Activated T-cell treated with anti-CD3 and anti-CD28 coated beads, Interleukin-2, amount 50 U/mL, for 24 hours (primary cell): ENCODE measurements around the gene KRT7.

ENCODE experiments used
- DNase-seq: peaks from one replicate; pipeline ENCODE4 v3.0.0-alpha.2; 2020
- H3K27ac Mint-ChIP-seq: 2 replicates; pipeline ENCODE4 v1.8.0; 2020; ENCODE audit warnings: mild to moderate bottlenecking, mixed read lengths
- H3K27me3 Mint-ChIP-seq: 2 replicates; pipeline ENCODE4 v1.8.0; 2020; ENCODE audit warnings: mixed read lengths
- H3K36me3 Mint-ChIP-seq: 2 replicates; pipeline ENCODE4 v1.8.0; 2020; ENCODE audit warnings: low read depth, mixed read lengths
- H3K4me1 Mint-ChIP-seq: 2 replicates; pipeline ENCODE4 v1.8.0; 2020; ENCODE audit warnings: low read depth, mixed read lengths
- H3K4me3 Mint-ChIP-seq: 2 replicates; pipeline ENCODE4 v1.8.0; 2020; ENCODE audit warnings: mild to moderate bottlenecking, moderate library complexity, mixed read lengths
- H3K9me3 Mint-ChIP-seq: 2 replicates; pipeline ENCODE4 v1.8.0; 2020; ENCODE audit warnings: mixed read lengths

KRT7 gene

DNA sequence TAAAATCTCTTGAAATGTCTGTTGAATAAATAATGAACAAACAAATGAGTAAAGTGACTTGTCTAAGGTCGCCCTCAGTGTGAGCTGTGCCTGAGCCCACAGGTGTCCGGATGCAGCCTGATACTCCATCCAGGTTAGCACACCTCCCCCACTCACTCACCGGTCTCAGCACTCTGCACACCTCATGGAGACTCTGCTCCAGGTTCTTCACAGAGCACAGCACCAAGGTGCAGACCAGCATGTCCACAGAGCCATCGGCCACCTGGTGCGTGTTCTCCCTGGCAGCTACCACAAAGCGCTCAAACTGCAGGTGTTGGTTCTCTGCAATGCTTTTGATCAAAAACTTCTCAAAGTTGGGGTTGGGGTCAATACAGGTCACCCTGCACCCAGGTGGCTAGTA is 4.1 kb upstream of the KRT7 start:
- no peak overlapping the region for H3K4me3 Mint-ChIP-seq
- H3K9me3 Mint-ChIP-seq = no peaks in the 10 kb centered on the region

DNA sequence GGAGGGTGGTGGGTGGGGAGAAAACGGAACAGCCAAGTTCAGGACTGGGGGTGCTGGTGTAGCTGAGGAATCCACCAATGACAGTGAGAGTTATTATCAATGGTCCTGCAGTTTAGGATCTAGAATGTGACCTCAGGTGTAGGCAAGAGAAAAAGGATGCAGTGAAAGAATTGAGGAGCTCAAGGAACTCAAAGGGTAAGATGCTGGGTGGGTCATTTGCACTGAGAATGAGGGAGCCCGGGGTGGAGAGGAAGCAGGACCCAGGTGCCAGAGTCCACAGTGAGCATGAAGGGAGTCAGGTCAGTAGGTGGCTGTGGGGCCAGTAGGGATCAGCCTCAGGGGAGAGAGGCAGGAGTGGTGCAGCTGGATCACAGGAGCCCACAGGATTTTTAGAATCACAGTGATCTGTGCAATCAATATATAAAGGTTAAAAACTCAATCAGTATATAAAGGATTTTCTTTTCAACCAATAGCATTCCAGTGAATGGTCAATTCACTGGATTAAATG is 3.2 kb upstream of the KRT7 start:
- Mint-ChIP-seq H3K4me3 (no peak overlapping the region), H3K27me3 (peaks cover 63% of the 10 kb centered on the region), H3K27ac (no peak overlapping the region), H3K36me3 (no peaks in the 10 kb centered on the region), H3K9me3 (no peaks in the 10 kb centered on the region), H3K4me1 (peaks cover 3% of the 10 kb centered on the region)
- no peak for DNase-seq

More for the DNA sequence above, 4.1 kb upstream of the KRT7 start:
- H3K27ac Mint-ChIP-seq = no peak overlapping the region
- no peaks in the 10 kb centered on the region for H3K36me3 Mint-ChIP-seq
- no peak for DNase-seq
- peaks cover 56% of the 10 kb centered on the region for H3K27me3 Mint-ChIP-seq
- peaks cover 5% of the 10 kb centered on the region for H3K4me1 Mint-ChIP-seq

DNA sequence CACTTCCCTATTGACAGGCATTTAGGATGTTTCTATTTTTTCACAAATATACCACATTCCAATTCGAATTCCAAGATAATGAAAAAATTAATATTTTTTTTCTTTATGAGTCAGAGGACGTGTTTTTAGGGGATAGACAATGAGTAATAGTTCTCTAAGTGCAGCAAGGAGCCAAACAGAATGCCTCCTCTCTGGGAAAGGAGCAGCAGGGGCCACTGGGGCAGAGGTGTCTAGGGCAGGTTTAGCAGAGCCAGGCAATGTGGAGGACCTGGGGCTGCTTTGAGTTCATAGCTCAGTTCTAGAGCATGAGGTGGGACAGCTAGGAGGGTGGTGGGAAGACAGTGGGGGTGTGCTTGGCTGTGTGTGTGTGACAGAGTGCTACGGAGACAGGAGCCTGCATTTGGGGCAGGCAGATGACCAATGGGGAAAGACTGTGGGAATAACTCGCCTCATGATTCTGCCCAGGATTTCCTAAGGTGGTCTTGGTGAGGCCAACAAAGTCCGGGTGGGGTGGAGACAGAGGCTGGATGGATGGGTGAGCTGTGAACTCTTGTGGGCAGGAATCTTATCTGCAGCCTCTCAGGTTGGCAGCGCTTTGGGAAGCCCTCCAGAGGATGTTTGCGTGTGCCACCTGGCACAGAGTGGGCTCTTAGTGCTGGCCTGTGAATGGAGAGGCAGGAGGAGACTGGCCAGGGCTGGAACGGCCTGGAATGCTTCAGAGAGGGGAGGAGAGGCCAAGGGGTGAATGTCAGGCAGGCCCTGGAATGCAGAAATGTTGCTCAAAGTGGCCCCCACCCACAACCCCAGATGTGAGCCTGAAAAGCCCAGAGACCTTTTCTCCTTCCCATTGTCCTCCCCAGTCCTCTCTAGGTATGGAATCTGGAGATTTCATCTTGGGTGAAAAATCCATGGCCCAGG is 2.4 kb upstream of the KRT7 start:
- no peak for DNase-seq
- Mint-ChIP-seq H3K36me3 (no peaks in the 10 kb centered on the region), H3K9me3 (no peaks in the 10 kb centered on the region), H3K4me3 (no peak overlapping the region), H3K4me1 (peaks cover 3% of the 10 kb centered on the region), H3K27me3 (peaks cover 67% of the 10 kb centered on the region), H3K27ac (no peak overlapping the region)

DNA sequence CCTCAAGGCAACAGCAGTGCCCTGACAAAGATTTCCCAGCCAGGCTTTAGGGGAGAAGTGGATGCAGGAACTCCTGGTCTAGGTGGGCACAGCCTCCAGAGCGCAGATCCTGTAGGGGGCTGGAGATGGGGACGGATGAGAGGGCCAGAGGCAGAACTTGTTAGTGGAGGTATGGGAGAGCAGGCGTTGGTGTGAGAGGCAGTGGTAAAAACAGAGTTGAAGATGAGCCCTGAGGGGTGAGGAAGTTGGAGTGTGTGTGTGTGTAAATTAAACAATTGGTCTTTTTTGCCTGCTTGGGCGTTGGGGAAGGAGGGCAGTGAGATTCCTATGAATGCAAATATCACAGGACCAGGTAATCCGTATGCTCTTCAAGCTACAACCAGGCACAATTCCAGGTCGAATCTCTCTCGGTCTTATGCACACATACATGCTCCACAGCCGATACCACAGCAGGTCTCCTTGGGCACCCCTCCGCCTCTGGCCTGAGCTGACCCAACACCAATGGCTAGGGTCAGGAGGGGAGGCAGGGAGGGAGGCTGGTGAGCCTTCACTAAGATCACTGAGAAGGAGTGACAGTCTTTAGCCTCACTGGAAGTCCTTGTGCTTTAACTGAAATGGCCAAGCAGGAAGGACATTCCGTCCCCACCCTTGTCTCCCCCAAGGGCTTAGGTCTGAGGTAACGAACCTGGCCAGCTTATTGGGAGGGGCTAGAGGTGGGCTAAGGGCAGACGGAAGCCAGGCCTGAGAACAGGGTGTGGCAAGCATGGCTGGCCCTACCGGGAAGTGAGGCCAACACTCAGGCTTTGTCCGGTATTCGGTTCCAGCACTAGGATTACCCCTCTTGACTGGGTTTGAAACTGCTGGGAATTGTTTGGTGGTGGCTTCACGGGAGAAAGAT is 1.5 kb upstream of the KRT7 start:
- peaks cover 3% of the 10 kb centered on the region for H3K4me1 Mint-ChIP-seq
- DNase-seq = no peak
- H3K27ac Mint-ChIP-seq = no peak overlapping the region
- H3K4me3 Mint-ChIP-seq = no peak overlapping the region
- H3K9me3 Mint-ChIP-seq = no peaks in the 10 kb centered on the region
- no peaks in the 10 kb centered on the region for H3K36me3 Mint-ChIP-seq
- H3K27me3 Mint-ChIP-seq = peaks cover 69% of the 10 kb centered on the region

DNA sequence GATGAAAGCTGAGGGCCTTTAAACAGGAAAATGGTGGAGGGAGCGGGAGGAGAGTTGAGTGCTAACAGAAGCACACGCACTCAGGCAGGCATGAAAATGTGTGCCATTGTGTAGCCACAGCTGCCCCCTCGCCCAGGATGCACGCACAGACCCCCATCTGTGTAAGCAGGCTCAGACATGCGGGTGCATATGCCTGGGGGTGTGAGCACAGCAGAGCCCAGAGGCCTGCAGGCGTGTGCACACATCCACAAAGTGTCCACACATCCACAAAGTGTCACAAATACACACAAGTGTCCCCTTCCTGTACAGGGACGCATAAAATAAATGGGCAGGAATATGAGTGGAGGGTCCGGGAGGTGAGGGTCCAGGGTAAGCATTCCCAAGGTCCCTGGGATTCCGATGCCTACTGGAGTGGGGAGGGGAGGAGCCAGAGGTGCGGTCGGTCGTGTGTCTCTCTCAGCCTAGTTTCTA is 805 bp upstream of the KRT7 start:
- DNase-seq = no peak
- Mint-ChIP-seq H3K36me3 (no peaks in the 10 kb centered on the region), H3K27ac (no peak overlapping the region), H3K9me3 (no peaks in the 10 kb centered on the region), H3K4me3 (no peak overlapping the region), H3K4me1 (peaks cover 3% of the 10 kb centered on the region), H3K27me3 (peaks cover 73% of the 10 kb centered on the region)

DNA sequence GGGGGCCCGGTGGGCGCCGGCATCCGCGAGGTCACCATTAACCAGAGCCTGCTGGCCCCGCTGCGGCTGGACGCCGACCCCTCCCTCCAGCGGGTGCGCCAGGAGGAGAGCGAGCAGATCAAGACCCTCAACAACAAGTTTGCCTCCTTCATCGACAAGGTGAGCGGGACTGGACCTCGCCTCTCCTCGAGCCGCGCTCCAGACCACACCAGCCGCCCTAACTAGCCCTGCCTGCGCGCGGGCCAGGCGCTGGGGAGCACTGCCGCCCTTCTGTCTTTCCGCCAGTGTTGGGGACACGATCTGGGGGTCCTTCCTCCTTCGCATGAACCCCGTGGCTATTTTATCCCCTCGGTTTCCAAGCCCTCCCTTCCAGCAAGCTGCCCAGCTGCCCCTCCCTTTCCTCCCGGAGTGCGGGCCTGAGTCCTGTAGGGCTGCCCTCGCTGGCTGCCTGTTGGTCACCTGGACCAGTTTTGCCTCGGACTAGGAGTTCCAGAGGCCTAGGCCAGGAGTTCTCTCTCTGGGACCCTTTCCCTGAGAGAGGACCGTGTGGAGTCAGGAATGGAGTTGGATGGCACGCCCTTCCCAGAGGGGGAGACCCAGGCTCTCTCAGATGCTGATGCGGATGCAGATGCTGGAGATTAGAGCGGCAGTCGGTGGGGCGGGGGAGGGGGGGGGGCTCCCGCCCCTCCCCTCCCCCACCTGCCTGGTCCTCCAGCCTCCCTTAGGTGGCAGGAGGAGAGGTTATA is 592 bp downstream of the KRT7 start:
- Mint-ChIP-seq H3K36me3 (no peaks in the 10 kb centered on the region), H3K4me3 (no peak overlapping the region), H3K27ac (no peak overlapping the region), H3K27me3 (peaks cover 70% of the 10 kb centered on the region), H3K9me3 (no peaks in the 10 kb centered on the region), H3K4me1 (peaks cover 3% of the 10 kb centered on the region)
- DNase-seq = no peak

DNA sequence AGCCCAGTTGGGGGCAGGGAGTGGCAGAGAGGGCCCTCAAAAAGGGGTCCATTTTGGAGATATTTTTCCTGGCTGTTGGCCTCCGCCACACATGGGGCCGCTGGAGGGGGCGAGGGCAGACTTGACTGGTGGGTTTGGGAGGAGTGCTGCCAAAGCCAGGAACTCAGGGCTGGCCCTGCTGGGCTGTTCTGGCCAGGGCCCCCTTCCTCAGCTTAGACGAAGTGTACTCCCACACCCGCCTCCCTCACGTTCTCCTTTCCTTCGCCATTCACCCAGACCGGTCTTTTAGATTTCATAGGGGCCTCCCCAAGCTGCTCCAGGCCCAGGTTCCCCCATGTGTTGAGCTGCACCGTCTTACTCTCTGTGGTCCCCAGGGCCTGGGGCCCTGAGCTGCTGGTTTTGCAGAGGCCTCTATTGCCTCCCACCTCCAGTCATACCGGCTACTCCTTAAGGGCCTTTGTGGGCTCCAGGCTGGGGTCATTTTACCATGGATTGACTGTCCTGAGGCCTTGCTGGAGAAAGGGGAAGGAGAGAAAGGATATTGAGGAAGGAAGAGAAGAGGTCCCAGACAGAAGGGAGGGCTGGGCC is 1.3 kb downstream of the KRT7 start:
- no peak for DNase-seq
- Mint-ChIP-seq H3K27me3 (peaks cover 65% of the 10 kb centered on the region), H3K4me3 (no peak overlapping the region), H3K9me3 (no peaks in the 10 kb centered on the region), H3K4me1 (peaks cover 3% of the 10 kb centered on the region), H3K27ac (no peak overlapping the region), H3K36me3 (no peaks in the 10 kb centered on the region)

DNA sequence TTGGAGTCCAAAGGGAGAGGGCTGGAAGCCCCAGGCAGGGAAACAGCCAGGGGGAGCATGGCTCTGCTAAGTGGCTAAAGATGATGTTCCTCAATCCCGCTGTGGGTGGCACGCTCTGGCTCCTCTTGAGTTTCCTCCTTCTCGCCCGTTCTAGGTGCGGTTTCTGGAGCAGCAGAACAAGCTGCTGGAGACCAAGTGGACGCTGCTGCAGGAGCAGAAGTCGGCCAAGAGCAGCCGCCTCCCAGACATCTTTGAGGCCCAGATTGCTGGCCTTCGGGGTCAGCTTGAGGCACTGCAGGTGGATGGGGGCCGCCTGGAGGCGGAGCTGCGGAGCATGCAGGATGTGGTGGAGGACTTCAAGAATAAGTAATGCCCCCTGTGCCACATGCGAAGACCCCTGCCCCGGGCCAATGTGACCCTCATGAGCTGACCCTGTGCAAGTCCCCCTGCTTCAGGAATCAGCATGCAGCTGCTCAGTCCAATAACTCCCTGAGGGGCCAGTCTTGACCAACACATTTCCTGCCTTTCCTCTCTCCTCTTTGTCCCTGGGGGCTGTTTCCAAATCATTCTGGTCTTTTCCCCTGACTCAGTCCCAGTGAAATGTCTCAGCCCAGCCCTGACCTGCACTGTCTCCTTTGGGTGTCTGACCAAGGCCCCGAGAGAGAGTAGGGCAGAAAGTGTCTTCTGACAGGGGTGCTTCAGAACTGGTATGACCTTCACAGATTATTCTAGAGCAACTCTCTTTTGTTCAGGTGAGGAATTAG is 2.1 kb downstream of the KRT7 start:
- Mint-ChIP-seq H3K4me1 (peaks cover 3% of the 10 kb centered on the region), H3K36me3 (no peaks in the 10 kb centered on the region), H3K27ac (no peak overlapping the region), H3K27me3 (peaks cover 58% of the 10 kb centered on the region), H3K9me3 (no peaks in the 10 kb centered on the region), H3K4me3 (no peak overlapping the region)
- no peak for DNase-seq

DNA sequence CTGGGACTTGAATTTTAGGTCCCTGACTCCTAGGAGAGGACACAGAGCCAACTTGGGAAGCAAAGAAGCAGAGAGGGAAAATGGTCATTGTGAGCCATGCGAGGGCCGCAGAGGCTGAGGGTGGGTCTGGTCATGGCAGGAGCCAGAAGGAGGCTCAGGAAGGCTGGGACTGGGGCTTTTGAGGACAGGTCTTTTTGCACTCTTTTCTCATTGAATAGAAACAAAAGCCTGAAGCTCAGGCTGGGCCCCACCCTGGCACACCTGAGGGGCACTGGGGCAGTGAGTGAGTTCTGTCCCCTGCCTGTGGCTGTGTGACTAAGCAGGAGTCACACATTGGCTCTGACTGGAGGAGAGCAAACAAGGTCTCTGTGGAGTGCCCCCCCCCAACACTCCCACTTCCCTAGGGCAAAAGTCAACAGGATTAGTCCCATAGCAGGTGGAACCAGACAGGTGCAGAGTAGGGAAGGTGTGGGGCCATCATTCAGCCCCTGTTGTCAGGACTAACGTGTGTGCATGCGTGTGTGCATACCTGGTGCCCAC is 2.8 kb downstream of the KRT7 start:
- Mint-ChIP-seq H3K9me3 (no peaks in the 10 kb centered on the region), H3K36me3 (no peaks in the 10 kb centered on the region), H3K27me3 (peaks cover 51% of the 10 kb centered on the region), H3K27ac (no peak overlapping the region), H3K4me3 (no peak overlapping the region), H3K4me1 (peaks cover 3% of the 10 kb centered on the region)
- DNase-seq = no peak

DNA sequence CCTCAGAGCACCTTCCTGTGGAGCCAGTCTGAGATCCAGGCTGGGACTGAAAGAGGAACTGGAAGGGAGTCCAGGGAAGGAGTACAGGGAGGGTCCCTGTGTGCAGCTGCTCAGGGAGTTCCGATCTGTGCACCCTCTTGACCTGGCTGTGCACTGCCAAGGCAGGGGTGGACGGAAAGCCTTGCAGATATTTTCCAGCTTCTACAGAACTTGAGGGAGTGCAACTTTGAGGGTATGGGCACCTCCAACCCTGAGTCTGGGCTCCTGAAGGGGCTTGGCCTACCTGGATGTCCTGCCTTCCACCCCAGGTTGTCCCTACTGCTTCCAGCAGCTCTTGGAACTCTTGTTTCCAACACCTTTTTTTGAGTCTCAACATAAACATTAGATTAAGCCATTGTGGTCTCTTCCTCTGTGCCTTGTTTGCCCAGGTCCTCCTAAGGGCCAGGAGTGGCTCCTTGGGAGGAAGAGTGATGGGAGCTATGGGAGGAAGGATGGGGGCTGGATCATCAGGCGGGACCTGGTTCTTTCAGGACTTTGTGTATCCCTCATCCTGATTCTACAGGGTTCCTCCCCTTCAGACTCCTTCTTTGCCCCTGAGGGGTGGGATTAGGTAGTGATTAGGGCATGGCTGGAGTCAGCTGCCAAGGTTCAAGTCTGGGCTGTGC is 3.5 kb downstream of the KRT7 start:
- DNase-seq = no peak
- H3K9me3 Mint-ChIP-seq = no peaks in the 10 kb centered on the region
- H3K4me1 Mint-ChIP-seq = peaks cover 3% of the 10 kb centered on the region
- no peaks in the 10 kb centered on the region for H3K36me3 Mint-ChIP-seq
- H3K4me3 Mint-ChIP-seq = no peak overlapping the region
- no peak overlapping the region for H3K27ac Mint-ChIP-seq
- H3K27me3 Mint-ChIP-seq = peaks cover 45% of the 10 kb centered on the region

DNA sequence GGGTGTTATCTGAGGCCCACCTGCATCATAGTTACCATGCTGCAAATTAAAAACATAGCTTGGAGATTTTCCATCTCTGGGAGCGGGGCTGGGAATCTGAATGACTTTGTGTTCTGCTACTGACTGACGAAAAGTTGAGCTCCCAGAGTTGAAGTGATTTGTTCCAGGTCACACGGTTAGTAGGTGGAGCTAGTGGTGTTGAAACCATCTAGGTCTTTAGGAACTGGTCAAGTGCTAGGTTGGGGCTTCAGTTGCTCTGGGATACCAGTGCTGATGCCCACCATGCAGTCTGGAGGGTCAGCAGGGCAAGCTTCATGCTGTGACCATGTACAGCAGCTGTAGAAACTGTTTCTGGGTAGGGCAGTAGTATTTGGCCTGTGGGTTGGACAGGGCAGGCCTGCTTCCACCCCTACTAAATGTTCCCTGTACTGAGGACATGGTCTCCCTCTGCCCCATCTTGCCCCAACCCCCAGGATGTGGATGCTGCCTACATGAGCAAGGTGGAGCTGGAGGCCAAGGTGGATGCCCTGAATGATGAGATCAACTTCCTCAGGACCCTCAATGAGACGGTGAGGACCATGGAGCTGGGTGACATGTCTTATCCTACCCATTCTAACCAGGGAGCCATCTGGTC is 5.3 kb downstream of the KRT7 start:
- no peak for DNase-seq
- no peaks in the 10 kb centered on the region for H3K36me3 Mint-ChIP-seq
- H3K4me1 Mint-ChIP-seq = peaks cover 6% of the 10 kb centered on the region
- peaks cover 32% of the 10 kb centered on the region for H3K27me3 Mint-ChIP-seq
- H3K27ac Mint-ChIP-seq = no peak overlapping the region
- no peak overlapping the region for H3K4me3 Mint-ChIP-seq
- no peaks in the 10 kb centered on the region for H3K9me3 Mint-ChIP-seq

DNA sequence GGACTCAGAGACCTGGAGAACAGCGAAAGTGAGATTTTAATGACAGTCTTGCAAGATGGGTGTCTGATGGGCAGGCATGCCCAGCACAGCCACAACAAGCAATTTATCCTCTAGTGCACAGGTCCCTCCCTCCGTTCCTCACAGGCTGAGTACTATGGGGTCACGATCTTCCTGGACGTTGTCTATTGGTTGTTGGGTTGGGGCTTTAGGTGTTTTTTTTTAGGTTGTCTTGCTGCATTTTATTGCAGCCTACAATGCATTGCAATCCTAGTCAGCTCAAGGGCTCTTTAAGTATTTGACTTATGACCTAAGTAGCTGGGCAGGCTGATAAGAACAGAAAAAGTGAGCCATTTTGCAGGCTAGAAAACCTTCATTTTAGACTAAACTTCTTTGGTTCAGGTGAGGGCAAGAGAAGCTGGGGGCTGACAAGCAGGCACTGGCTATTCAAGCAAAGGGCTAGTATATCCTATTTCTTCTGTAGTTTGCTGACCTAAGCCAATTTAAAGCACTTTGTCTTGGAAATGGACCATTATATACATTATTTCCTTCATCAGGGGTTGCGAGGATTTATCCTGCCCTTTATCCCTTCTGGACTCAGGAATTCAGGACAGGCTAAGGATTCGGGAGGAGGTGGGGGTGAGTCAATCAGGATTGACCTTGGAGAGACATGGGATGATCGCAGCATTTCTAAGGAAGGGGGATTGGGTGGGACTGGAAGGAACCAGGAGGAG is 6.0 kb downstream of the KRT7 start:
- peaks cover 26% of the 10 kb centered on the region for H3K27me3 Mint-ChIP-seq
- H3K4me3 Mint-ChIP-seq = no peak overlapping the region
- H3K36me3 Mint-ChIP-seq = no peaks in the 10 kb centered on the region
- no peak for DNase-seq
- H3K27ac Mint-ChIP-seq = no peak overlapping the region
- H3K9me3 Mint-ChIP-seq = no peaks in the 10 kb centered on the region
- peaks cover 10% of the 10 kb centered on the region for H3K4me1 Mint-ChIP-seq
